Naive thymus-derived CD4-positive, alpha-beta T cell (primary cell): ENCODE measurements around the gene TMEM184A. TPM values are rescaled to one million over a fixed set of nuclear protein-coding genes. Genes with fewer than 3 reads are reported as not detected.

ENCODE experiments used
- ATAC-seq: fragments of 150-1000 bp; cut with Tn5 transposase; 2 replicates; pipeline ENCODE4 v1.10.0; 2021; ENCODE audit warnings: mild to moderate bottlenecking, moderate library complexity
- CTCF ChIA-PET: fragments of 350-600 bp; sonication (Branson Sonifier 250); formaldehyde crosslinking; loops from one replicate; lab custom pipeline; 2021; ENCODE audit warnings: antibody characterized with exemption; lab: Charles Lee
- POLR2A ChIA-PET: fragments of 350-600 bp; sonication (Branson Sonifier 250); formaldehyde crosslinking; loops from one replicate; lab custom pipeline; 2021; ENCODE audit warnings: antibody characterized with exemption, inconsistent platforms; lab: Charles Lee
- DNase-seq, 9 donors: peaks; one replicate each; pipeline versions ENCODE4 v3.0.0 to v3.0.0-alpha.2; 2020 to 2022; ENCODE audit warnings: mixed read lengths in 1 of 9
- H3K27ac ChIP-seq: one replicate; pipeline ENCODE4 v1.7.0; 2013; ENCODE audit warnings: mild to moderate bottlenecking, low read depth, low read length, moderate library complexity
- H3K27me3 ChIP-seq, 2 donors: one replicate each; pipeline ENCODE4 v1.7.0; 2013; ENCODE audit warnings: low read length in 2 of 2, mild to moderate bottlenecking in 2 of 2, moderate library complexity in 2 of 2; ENCODE audit not compliant: control insufficient read depth in 2 of 2, insufficient read depth in 2 of 2
- H3K36me3 ChIP-seq, 3 experiments: 1 replicate in 2 of 3; 2 replicates in 1 of 3; pipeline ENCODE4 v1.7.0; 2013; ENCODE audit warnings: low read length in 3 of 3, mild to moderate bottlenecking in 3 of 3, moderate library complexity in 1 of 3; ENCODE audit not compliant: insufficient read depth in 3 of 3, control insufficient read depth in 2 of 3
- H3K4me1 ChIP-seq, 2 donors: one replicate each; pipeline ENCODE4 v1.7.0; 2013; ENCODE audit warnings: low read length in 2 of 2, mild to moderate bottlenecking in 2 of 2, moderate library complexity in 1 of 2; ENCODE audit not compliant: control insufficient read depth in 2 of 2, insufficient read depth in 2 of 2
- H3K4me3 ChIP-seq: 2 replicates; pipeline ENCODE4 v1.7.0; 2013; ENCODE audit warnings: mild to moderate bottlenecking, low read length
- H3K9me3 ChIP-seq, 3 experiments: 1 replicate in 2 of 3; 2 replicates in 1 of 3; pipeline ENCODE4 v1.7.0; 2013; ENCODE audit warnings: low read length in 3 of 3; ENCODE audit not compliant: control insufficient read depth in 2 of 3
- H3K27ac Mint-ChIP-seq, 9 donors: one replicate each; pipeline ENCODE4 v1.8.0; 2020 to 2022; ENCODE audit warnings: mixed read lengths in 9 of 9, mild to moderate bottlenecking in 8 of 9, moderate library complexity in 5 of 9, inconsistent platforms in 2 of 9
- H3K27me3 Mint-ChIP-seq, 5 donors: one replicate each; pipeline ENCODE4 v1.8.0; 2021 to 2022; ENCODE audit warnings: mixed read lengths in 5 of 5, mild to moderate bottlenecking in 1 of 5
- H3K36me3 Mint-ChIP-seq, 5 donors: one replicate each; pipeline ENCODE4 v1.8.0; 2020 to 2022; ENCODE audit warnings: mixed read lengths in 5 of 5, mild to moderate bottlenecking in 3 of 5, inconsistent platforms in 1 of 5
- H3K4me1 Mint-ChIP-seq, 7 donors: one replicate each; pipeline ENCODE4 v1.8.0; 2020 to 2022; ENCODE audit warnings: mixed read lengths in 7 of 7, mild to moderate bottlenecking in 3 of 7, inconsistent platforms in 1 of 7
- H3K4me3 Mint-ChIP-seq, 10 donors: one replicate each; pipeline ENCODE4 v1.8.0; 2020 to 2022; ENCODE audit warnings: mild to moderate bottlenecking in 10 of 10, mixed read lengths in 10 of 10, moderate library complexity in 6 of 10, inconsistent platforms in 2 of 10
- H3K9me3 Mint-ChIP-seq, 11 donors: one replicate each; pipeline ENCODE4 v1.8.0; 2020 to 2022; ENCODE audit warnings: mixed read lengths in 11 of 11, mild to moderate bottlenecking in 4 of 11, inconsistent platforms in 1 of 11, moderate library complexity in 1 of 11
- intact Hi-C, 2 donors: fragments of 100-400 bp; cut with micrococcal nuclease; formaldehyde crosslinking; loops; one replicate each; pipeline ENCODE4 v1.15.1; 2023
- polyA plus RNA-seq, 2 donors: library from polyadenylated mRNA; unstranded; fragments of 300-500 nt; fragmentation: Illumina TruSeq; gene quantifications; one replicate each; pipeline ENCODE4 v1.2.3, GENCODE V29; 2021
- total RNA-seq, 6 experiments: library from RNA in 5 of 6; stranded (reverse) in 5 of 6; gene quantifications; 1 replicate in 5 of 6; 2 replicates in 1 of 6; pipeline ENCODE4 v1.2.3 and lab custom pipeline; 2021 to 2026

TMEM184A gene
- total and polyA plus RNA-seq, 7 experiments from 2014 or later = 0.05 to 0.06 TPM; not detected in 5

- Mint-ChIP-seq H3K9me3 (no peaks in the 10 kb centered on the region), H3K27ac (peak overlapping the region in 3 of 9 donors; percentile 5 to 52 (median 28)), H3K4me3 (no peak overlapping the region), H3K27me3 (no peaks in the 10 kb centered on the region), H3K36me3 (peaks cover 0 to 4% (median 0%) of the 10 kb centered on the region in 5 donors), H3K4me1 (peaks cover 0 to 8% (median 4%) of the 10 kb centered on the region in 7 donors)
- Histone ChIP-seq H3K36me3 (peaks cover 0 to 46% (median 0%) of the 10 kb centered on the region in 3 experiments), H3K4me3 (no peak overlapping the region), H3K9me3 (no peaks in the 10 kb centered on the region), H3K27me3 (no peaks in the 10 kb centered on the region), H3K4me1 (no peaks in the 10 kb centered on the region), H3K27ac (no peak overlapping the region)
- DNase-seq (no peak), ATAC-seq (no peak)
- intact Hi-C loops = no loop called here
- POLR2A ChIA-PET = no interaction called here
- CTCF ChIA-PET = no interaction called here
Measured at GRCh38 chr7:1544896-1545416, 11.0 kb downstream of the TMEM184A start.

DNA sequence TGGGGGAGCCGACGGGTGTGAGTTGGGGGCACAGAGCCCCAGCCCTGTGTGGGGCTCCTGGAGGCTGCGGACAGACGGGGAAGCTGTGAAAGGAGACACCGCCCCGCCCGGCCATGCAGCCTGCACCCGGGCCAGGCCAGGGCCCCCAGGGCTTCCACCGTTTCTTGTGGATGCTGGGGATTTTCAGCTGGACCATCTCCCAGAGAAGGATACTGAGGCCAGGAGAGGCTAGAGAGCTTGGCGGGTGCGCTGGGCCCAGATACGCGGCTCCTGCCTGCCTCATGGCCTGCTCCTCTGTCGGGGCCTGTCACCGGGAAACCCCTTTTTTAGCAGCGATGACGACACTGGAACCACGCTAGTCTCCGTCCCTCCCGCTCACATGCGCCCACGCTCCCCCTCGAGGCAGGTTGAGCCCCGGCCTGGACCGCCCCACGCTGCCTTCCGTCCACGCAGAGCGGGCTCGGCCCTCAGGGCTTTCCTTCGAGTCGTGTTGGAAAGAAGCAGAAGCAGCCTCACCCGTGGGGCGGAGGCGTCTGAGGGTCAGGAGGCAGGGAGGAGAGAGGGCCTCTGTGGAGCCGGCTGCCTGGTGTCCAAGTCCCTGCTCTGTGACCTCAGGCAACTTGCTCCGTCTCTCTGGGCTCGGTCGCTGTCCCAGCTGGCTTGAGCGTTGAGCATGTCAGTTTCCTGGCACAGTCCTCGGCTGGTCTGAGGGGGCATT lies 11.7 kb downstream of the TMEM184A start:
- Histone ChIP-seq H3K4me3 (no peak overlapping the region), H3K9me3 (no peaks in the 10 kb centered on the region), H3K27me3 (no peaks in the 10 kb centered on the region), H3K27ac (no peak overlapping the region), H3K4me1 (no peaks in the 10 kb centered on the region), H3K36me3 (peaks cover 0 to 52% (median 0%) of the 10 kb centered on the region in 3 experiments)
- intact Hi-C loops = no loop called here
- POLR2A ChIA-PET = no interaction called here
- no peaks in the 10 kb centered on the region for H3K9me3 Mint-ChIP-seq
- DNase-seq = no peak
- H3K36me3 Mint-ChIP-seq = peaks cover 0 to 4% (median 0%) of the 10 kb centered on the region in 5 donors
- CTCF ChIA-PET = interaction anchor here (0.7 to 0.8 kb wide), 2 partner anchors 10 to 11 kb away, joined by 3 read pairs; partner anchors contain the start of gene TMEM184A
- ATAC-seq = peak; percentile 14
- H3K4me1 Mint-ChIP-seq = peaks cover 0 to 8% (median 4%) of the 10 kb centered on the region in 7 donors
- no peak overlapping the region for H3K4me3 Mint-ChIP-seq
- no peaks in the 10 kb centered on the region for H3K27me3 Mint-ChIP-seq
- H3K27ac Mint-ChIP-seq = peak overlapping the region in 2 of 9 donors; percentile 5 to 28

GRCh38 chr7:1543826-1544177 lies 12.2 kb downstream of the TMEM184A start:
- Mint-ChIP-seq H3K36me3 (peaks cover 0 to 4% (median 0%) of the 10 kb centered on the region in 5 donors), H3K27me3 (no peaks in the 10 kb centered on the region), H3K27ac (no peak overlapping the region), H3K4me3 (no peak overlapping the region), H3K9me3 (no peaks in the 10 kb centered on the region), H3K4me1 (peaks cover 0 to 5% (median 4%) of the 10 kb centered on the region in 7 donors)
- ChIA-PET POLR2A (no interaction called here), CTCF (interaction anchor here (0.7 to 0.8 kb wide), 2 partner anchors 9 to 12 kb away, joined by 3 read pairs; partner anchors contain the start of gene TMEM184A)
- Histone ChIP-seq H3K4me3 (no peak overlapping the region), H3K36me3 (peaks cover 0 to 57% (median 0%) of the 10 kb centered on the region in 3 experiments), H3K27me3 (no peaks in the 10 kb centered on the region), H3K4me1 (no peaks in the 10 kb centered on the region), H3K9me3 (no peaks in the 10 kb centered on the region), H3K27ac (no peak overlapping the region)
- ATAC-seq = peak; percentile 1
- intact Hi-C loops = no loop called here
- DNase-seq = no peak

DNA sequence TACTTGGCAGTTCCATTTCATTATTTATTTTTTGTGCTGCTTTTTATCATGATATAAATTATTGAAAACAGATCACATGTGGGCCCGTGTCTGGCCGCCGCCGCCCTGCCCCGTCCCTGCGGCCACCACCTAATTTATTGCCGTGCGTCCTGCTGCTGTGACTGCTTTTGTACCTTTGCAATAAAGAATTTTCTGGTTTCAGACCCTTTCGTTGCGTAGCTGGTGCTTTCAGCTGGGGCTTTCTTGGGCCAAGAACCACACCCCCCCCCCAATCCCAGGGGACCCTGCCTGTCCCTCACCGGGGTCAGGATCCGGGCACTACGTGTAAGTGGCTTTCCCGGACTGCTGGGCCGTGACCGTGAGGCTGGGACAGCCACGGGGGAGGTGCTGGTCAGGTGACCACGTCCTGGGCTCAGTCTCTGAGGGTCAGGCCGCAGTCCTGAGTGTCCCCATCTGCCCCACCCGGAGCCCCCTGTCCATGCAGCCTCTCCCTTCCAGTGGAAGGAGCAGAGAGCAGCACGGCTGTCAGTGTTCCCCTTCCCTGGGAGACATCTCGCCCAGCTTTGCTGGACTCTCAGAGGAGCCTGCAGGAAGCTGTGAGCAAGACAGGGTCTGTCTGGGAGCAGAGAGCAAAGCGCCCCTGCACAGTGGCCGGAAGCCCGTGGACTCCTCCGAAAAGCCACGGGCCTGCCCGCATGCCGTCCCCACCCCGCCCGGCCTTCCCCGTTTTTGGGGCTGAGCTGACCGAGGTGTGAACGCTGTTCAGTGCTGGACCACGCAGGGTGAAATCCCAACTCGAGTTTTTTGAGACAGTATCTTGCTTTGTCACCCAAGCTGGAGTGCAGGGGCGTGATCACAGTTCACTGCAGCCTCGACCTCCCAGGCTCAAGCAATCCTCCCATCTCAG lies 12.9 kb downstream of the TMEM184A start:
- intact Hi-C loops = no loop called here
- Histone ChIP-seq H3K4me1 (no peaks in the 10 kb centered on the region), H3K27ac (no peak overlapping the region), H3K27me3 (no peaks in the 10 kb centered on the region), H3K4me3 (no peak overlapping the region), H3K36me3 (peaks cover 0 to 62% (median 0%) of the 10 kb centered on the region in 3 experiments), H3K9me3 (no peaks in the 10 kb centered on the region)
- H3K9me3 Mint-ChIP-seq = no peaks in the 10 kb centered on the region
- H3K4me1 Mint-ChIP-seq = peaks cover 0 to under 1% (median 0%) of the 10 kb centered on the region in 7 donors
- no peaks in the 10 kb centered on the region for H3K27me3 Mint-ChIP-seq
- ChIA-PET CTCF (interaction anchor here (0.8 kb wide), 1 partner anchor 9 kb away, joined by 3 read pairs; no protein-coding TSS in a partner anchor), POLR2A (no interaction called here)
- no peak overlapping the region for H3K27ac Mint-ChIP-seq
- no peak overlapping the region for H3K4me3 Mint-ChIP-seq
- DNase-seq = no peak
- H3K36me3 Mint-ChIP-seq = peaks cover 0 to 4% (median 0%) of the 10 kb centered on the region in 5 donors
- ATAC-seq = no peak

GRCh38 chr7:1542329-1542728 lies 13.7 kb downstream of the TMEM184A start:
- no peak overlapping the region for H3K27ac Mint-ChIP-seq
- POLR2A ChIA-PET = no interaction called here

GRCh38 chr7:1541431-1542162 lies 14.4 kb downstream of the TMEM184A start:
- peaks cover 0 to 2% (median under 1%) of the 10 kb centered on the region in 7 donors for H3K4me1 Mint-ChIP-seq
- intact Hi-C loops = no loop called here

More at GRCh38 chr7:1542329-1542728, 13.7 kb downstream of the TMEM184A start:
- Histone ChIP-seq H3K4me3 (no peak overlapping the region), H3K4me1 (no peaks in the 10 kb centered on the region), H3K27ac (no peak overlapping the region), H3K36me3 (peaks cover 0 to 69% (median 0%) of the 10 kb centered on the region in 3 experiments), H3K27me3 (no peaks in the 10 kb centered on the region), H3K9me3 (no peaks in the 10 kb centered on the region)
- intact Hi-C loops = no loop called here
- Mint-ChIP-seq H3K9me3 (no peaks in the 10 kb centered on the region), H3K27me3 (no peaks in the 10 kb centered on the region), H3K4me1 (peaks cover 0 to 2% (median 0%) of the 10 kb centered on the region in 7 donors), H3K36me3 (peaks cover 0 to 4% (median 0%) of the 10 kb centered on the region in 5 donors), H3K4me3 (no peak overlapping the region)
- CTCF ChIA-PET = no interaction called here
- DNase-seq (no peak), ATAC-seq (no peak)

More at GRCh38 chr7:1541431-1542162, 14.4 kb downstream of the TMEM184A start:
- DNase-seq = no peak
- POLR2A ChIA-PET = no interaction called here
- Histone ChIP-seq H3K36me3 (peaks cover 0 to 77% (median 0%) of the 10 kb centered on the region in 3 experiments), H3K27ac (no peak overlapping the region), H3K4me3 (no peak overlapping the region), H3K9me3 (no peaks in the 10 kb centered on the region), H3K4me1 (no peaks in the 10 kb centered on the region), H3K27me3 (no peaks in the 10 kb centered on the region)
- CTCF ChIA-PET = no interaction called here
- Mint-ChIP-seq H3K9me3 (no peaks in the 10 kb centered on the region), H3K4me3 (peak overlapping the region in 1 of 10 donors; percentile 10), H3K27ac (peak overlapping the region in 1 of 9 donors; percentile 84), H3K36me3 (peaks cover 0 to 4% (median 0%) of the 10 kb centered on the region in 5 donors), H3K27me3 (no peaks in the 10 kb centered on the region)
- ATAC-seq = no peak
